NCI-H2171 (cell line): ENCODE data around the gene MRPL42.
"Not testable (repeated sequence)": the region's sequence is repeated elsewhere in the genome, so short reads cannot be mapped to it uniquely, and the experiment has no call there.

Experiments used
- DNase-seq: peaks from one replicate; lab custom pipeline; 2025; lab: John Stamatoyannopoulos, UW

Gene MRPL42

DNA sequence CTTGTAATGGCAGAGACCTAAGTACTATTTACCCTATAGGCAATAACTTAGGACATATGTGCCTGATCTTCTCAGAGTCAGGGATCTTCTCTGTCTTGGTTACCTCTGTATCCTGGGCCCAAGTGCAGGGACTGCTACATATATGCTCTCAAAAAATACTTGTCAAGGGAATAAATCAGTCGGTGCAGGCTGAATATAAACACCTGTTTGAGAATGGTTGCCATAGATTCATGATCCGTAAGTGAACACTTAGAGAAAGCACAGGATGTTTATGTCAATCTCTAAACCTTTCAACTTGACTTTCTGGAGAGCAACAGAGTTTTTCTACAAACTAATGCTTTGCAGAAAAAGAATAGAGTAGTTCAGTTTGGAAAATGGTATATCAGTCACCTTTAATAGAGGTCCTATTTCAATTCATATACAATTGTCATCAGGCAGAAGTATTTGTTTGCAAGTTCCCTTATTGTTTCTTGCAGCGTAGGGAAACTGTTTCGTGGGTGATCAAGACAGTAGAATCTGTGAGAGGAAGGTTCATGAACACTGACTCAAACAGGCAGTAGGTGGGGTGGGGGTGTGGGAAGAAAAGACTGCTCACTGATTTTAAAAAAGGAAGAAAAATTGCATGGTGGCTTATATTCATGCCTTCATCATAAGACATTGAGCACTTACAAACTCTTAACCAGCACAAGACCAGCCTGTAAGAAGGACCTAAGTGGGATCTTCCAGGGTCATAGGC is 19.6 kb upstream of the MRPL42 start:
- DNase-seq, result no peak

DNA sequence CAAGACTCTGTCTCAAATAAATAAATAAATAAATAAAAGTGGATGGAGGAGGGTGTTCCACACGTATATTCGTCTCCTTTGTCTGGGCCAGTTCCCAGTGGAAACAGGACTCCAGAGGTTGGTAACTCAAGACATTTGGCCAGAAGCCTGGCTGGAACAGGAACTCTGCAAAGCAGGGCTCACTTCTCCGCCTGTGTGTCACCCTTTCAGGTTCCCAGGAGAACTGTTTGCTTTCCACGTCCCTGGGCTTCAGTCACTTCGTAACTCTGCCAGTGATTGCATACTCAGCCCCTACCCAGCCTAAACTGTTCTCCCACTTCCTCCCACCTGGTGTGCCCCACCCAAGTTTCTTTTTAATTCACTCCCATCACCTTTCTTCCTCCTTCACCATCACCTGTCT is 18.5 kb upstream of the MRPL42 start:
- no peak for DNase-seq

DNA sequence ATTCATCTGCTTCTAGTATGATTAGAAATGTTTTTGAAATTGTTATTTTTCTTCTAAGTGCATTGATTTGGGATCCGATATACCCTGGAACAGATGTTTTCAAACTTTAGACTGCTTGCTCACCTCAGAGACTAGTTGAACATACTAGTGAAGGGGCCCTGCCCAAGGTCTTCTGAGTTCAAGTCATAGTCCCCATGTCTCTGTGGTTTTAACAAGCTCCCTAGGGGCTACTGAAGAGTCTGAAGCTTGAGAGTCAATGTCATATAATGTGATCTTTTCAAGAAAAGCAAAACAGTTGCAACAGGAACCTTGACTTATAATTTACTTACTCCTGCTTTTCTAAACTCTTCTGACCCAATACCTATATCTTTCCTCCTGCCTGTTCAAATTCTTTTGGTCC is 18.0 kb upstream of the MRPL42 start:
- no peak for DNase-seq

- no peak for DNase-seq
These were observed 15.7 kb upstream of the MRPL42 start for GRCh38 chr12:93451423-93452158.

DNA sequence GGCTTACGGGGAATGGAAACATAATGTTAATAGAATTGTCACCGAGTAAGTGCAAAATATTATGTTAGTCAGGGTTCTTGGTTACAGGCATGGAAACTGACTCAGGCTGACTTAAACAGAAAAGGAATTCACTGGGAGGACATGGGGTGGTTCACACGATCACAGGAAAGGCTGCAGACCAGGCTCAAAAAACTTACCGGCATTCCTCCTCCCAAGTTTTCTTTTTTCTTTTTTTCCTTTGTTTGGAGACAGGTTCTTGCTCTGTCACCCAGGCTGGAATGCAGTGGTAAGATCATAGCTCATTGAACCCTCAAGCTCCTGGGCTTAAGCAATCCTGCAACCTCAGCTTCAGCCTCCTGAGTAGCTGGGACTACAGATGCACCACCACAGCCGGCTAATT is 13.7 kb upstream of the MRPL42 start:
- no peak for DNase-seq

DNA sequence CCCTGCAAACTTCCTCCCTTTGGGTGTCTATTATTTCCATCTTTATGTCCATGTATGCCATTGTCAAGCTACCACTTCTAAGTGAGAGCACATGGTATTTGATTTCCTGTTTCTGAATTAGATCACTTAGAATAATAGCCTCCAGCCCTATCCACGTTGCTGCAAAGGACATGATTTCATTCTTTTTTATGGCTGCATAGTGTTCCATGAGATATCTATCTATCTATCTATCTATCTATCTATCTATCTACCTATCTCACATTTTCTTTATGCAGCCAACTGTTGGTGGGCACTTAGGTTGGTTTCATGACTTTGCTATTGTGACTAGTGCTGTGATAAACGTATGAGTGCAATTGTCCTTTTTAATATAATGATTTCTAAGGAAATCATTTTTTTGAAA is 11.2 kb upstream of the MRPL42 start:
- no peak for DNase-seq

DNA sequence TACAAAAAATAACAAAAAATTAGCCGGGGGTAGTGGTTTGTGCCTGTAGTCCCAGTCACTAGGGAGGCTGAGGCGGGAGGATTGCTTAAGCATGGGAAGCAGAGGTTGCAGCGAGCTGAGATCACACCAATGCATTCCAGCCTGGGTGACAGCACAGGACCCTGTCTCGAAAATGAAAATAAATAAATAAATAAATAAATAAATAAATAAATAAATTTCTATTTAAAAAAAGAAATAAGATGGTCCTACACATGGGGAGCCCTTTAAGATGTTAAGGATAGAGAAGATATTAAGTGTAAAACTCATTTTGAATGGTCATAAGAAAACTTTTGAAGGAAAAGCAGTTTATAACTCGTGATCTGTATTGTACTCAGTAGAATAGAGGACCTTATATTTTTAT is 8.2 kb upstream of the MRPL42 start:
- DNase-seq, result no peak

GRCh38 chr12:93460003-93460402 is 7.3 kb upstream of the MRPL42 start:
- DNase-seq, result no peak

DNA sequence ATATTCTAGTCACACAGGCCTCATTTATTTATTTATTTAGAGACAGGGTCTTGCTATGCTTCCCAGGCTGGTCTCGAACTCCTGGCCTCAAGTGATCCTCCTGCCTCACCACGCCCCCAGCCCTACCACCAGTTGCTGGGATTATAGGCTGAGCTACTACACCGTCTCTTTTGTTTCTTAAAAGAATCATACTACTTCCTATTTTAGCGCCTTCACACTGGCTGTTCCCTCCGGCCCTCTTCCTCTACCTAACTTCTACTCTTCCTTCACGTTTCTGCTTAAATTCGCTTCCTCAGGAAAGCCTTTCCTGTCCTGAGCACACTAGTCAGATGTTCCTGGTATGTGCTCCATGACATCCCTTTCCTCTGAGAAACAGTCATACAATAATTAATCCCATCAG is 6.4 kb upstream of the MRPL42 start:
- DNase-seq, result no peak

DNA sequence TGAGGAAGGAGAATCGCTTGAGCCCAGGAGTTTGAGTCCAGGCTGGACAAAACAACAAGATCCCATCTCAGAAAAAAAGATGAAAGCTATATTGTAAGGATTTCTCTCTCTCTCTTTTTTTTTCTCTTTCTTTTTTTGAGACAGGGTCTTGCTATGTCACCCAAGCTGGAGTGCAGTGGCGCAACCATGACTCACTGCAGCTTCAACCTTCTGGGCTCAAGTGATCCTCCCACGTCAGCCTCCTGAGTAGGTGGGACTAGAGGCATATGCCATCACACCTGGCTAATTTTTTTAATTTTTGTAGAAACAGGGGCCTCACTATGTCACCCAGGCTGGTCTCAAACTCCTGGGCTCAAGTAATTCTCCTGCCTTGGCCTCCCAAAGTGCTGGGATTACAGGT is 5.8 kb upstream of the MRPL42 start:
- DNase-seq, result no peak

GRCh38 chr12:93465841-93466240 is 1.5 kb upstream of the MRPL42 start:
- DNase-seq, result no peak

DNA sequence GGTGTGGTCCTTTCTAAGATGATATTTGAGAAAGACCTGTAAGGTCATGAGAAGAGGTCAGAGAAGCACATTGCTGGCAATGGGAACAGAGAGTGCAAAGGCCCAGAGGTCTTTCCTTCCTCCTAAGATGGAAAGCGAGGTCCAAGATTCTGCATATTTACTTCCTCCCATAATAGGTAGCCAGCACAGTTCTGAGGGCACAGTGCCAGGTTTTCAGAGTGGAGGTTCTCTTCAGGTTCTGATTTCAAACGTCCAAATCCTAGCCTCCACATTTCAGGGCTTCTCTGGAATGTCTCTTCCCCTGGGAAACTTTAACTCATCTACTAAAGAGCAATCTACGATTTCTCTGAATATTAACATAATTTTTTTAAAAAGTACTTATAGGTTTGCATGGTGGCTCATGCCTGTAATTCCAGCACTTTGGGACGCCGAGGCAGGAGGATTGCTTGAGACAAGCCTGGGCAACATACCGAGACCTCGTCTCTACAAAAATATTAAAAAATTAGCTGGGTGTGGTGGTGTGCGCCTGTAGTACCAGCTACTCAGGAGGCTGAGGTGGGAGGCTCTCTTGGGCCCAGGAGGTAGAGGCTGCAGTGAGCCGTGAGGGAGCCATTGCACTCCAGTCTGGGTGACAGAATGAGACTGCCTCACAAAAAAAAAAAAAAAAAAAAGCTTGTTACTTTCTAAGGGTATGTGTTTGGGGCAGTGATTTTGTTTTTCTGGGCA is 526 bp upstream of the MRPL42 start:
- no peak for DNase-seq

DNA sequence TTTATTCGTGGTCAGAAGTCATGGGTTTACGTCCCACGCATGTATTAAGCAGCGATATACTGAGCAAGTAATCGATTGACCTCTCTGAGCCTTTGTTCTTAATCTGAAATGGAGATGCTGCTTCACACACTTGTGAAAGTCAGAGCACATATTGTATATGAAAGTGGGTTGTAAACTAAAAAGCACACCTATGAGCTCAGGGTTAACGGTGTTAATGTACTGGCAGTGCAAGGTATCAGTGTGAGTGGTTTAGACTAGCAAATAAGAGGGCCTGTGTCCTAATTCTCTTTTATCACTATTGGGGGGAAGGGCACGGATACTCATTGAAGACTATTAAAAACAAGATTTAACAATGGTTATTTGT is 676 bp downstream of the MRPL42 start:
- DNase-seq, result no peak

GRCh38 chr12:93469386-93469785 is 2.1 kb downstream of the MRPL42 start:
- no peak for DNase-seq

DNA sequence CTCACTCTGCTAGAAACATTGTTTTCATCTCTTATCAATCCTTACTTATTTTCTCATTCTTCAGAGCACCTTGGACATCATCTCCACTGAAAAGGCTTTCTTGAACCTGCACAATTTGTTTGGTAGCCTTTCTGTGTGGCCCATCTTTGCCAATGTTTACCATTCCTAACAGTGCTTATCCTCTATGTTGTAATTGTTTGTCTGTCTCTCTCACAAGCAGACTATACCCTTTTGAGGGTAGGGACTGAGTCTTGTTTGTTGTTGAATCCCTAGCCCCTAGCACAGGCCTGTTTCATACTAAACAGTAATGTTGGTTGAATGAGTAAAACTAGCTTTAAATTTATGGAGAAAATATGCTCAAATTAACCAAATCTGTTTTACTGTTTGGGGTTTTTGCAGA is 9.2 kb downstream of the MRPL42 start:
- DNase-seq, result no peak

GRCh38 chr12:93482721-93483120 is 15.4 kb downstream of the MRPL42 start:
- DNase-seq, result no peak

- no peak for DNase-seq
These were observed 16.0 kb downstream of the MRPL42 start for GRCh38 chr12:93483151-93483807.

GRCh38 chr12:93484315-93484981 is 17.1 kb downstream of the MRPL42 start:
- no peak for DNase-seq

DNA sequence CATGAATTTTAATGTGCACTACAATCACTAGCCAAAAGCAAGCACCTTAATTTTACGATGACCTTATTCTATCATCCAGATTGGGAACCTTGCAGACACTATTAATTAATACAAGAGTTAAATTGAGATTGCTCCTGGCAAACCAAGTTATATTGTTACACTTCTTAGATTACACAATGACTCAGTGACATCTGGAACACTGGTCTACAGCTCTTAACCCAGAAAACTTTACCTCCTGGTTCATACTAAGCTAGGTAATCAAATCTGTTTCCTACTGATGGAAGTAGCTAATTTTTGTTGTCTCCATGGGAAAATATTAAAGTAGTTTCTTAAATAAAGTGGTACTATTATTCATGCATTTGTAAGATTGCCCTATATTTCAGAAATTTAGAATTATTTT is 25.5 kb downstream of the MRPL42 start:
- not testable (repeated sequence) for DNase-seq

DNA sequence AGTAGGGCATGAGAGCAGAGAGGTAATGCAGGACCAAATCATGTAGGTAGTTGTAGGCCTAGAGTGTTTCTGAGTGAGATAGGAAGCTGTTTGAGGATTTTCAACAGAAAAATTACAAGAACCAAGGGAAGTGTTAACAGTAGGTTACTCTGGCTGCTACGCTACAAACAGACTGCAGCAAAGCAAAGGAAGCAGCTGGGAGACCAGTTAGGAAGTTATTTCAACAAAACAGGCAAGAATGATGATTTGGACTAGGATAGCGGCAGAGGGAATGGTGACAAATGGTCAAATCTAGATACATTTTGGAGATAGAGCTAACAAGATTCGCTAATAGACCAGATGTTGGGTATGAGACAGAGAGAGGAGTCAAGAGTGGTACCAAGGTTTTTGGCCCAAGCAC is 26.8 kb downstream of the MRPL42 start:
- DNase-seq, result no peak

- no peak for DNase-seq
These were observed 30.1 kb downstream of the MRPL42 start for GRCh38 chr12:93497456-93497855.

DNA sequence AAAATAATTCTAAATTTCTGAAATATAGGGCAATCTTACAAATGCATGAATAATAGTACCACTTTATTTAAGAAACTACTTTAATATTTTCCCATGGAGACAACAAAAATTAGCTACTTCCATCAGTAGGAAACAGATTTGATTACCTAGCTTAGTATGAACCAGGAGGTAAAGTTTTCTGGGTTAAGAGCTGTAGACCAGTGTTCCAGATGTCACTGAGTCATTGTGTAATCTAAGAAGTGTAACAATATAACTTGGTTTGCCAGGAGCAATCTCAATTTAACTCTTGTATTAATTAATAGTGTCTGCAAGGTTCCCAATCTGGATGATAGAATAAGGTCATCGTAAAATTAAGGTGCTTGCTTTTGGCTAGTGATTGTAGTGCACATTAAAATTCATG is 31.5 kb downstream of the MRPL42 start:
- DNase-seq, result not testable (repeated sequence)
